ENCODE data around the gene IGF2BP1.

- TF ChIP-seq POLR2AphosphoS5 (IDR thresholded peaks at IDR 0.05), result no peak
- no peak for TF ChIP-seq POLR2A (IDR thresholded peaks at IDR 0.05)
Observed at GRCh38 chr17:49104511-49105074, 107.4 kb downstream of the IGF2BP1 start.

Measured in sigmoid colon (tissue), 4 donors.